NCI-H345 treated with DMSO at 0.1 percent for 48 hours (cell line): ENCODE results near the gene DDAH1.

Experiments
- DNase-seq: peaks from one replicate; lab custom pipeline; 2025; ENCODE audit not compliant: unreplicated experiment; lab: John Stamatoyannopoulos, UW

DDAH1 gene

GRCh38 chr1:85276978-85277639 is 187.8 kb downstream of the DDAH1 start:
- DNase-seq = no peak

GRCh38 chr1:85276215-85276977 is 188.6 kb downstream of the DDAH1 start, which contains the start of gene BCL10:
BCL10 (minus strand) TSS chr1:85276632; CDS start chr1:85276352, 280 bp downstream.
- peak; percentile 95 for DNase-seq

DNA sequence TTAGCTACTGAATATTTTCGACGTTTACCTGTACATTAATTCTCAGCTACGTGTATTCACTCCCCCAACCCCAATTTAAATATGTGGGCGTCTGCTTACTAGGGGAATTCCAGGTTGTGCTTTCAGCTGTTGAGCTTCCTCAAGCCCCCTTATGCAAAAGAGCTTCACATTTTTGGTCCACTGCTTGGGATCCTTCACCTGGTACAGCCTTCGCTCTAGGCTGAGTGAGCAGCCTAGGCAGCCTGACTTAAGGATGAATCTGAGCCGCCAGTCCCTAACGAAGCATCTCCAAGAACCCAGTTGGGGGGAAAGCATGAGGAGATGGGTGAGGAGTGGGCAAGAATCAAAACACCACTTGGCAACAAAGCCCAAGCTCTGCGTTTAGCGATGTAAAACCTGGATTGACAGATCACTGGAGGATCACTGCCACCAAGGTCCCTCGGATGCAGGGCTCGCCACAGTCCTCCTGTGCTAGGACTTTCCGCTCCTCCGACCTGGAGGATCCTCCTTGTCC is 189.2 kb downstream of the DDAH1 start:
- DNase-seq = peak; percentile 8

DNA sequence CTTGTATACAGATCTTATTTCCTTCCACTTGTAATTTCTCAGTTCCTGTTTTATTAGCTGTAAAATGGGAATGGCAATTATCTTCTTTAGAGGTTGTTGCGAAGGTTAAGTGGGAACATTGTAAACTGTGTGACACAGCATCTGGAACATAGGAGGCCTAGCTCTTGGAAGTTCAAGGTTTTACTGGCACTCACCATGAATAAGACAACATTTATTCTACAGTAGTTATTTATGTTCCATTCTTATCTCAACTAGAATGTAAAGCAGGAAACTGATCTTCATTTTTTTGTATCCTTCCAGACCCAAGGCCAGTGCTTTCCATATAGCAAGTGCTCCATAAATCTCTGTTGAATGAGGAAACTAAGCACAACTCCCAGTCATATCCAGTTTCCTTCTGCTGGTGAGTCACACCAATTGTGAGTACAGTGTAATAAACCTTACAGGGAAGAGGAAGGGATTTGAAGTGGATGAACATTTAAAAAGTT is 189.9 kb downstream of the DDAH1 start:
- DNase-seq = no peak

- DNase-seq = no peak
Observed at GRCh38 chr1:85273397-85273796, 191.6 kb downstream of the DDAH1 start.

DNA sequence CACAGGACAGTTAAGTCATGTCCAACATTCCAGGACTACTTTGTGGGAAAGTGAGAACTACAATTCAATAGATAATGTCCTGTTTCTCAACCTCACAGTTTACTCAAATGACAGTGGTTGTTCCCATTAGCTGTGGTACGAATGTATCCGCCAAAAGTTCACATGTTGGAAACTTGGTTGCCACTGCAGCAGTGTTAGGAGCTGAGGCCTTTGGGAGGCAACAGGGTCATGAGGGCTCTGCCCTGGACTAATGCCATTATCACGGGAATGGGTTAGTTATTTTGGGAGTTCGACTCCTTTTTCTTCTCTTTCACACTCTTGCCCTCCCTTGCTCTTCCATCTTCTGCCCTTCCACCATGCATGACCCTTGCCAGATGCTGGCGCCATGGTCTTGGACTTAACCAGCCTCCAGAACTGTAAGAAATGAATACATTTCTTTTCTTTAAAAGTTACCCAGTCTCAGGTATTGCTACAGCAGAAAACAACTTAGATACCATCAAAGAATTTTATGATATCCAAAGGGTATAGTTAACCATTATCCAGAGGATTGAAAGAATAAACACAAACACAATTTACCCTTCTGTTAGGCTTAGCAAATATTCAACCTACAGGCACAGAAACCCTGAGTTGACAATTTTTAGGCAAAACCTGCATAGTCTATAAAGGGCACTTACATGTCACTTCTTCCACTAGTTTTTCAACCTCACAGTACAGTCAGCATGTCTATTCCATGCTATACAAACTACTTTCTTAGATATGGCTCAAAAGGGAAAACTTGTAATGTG is 196.0 kb downstream of the DDAH1 start:
- DNase-seq = no peak
